H9 (cell line): ENCODE results near the gene CDH13. TPM values are rescaled to one million over a fixed set of nuclear protein-coding genes. Genes with fewer than 3 reads are reported as not detected.

ENCODE experiments used
- DNase-seq: peaks from one replicate; pipeline ENCODE4 v3.0.0-alpha.2; 2017
- H2AFZ ChIP-seq: one replicate; pipeline ENCODE4 v1.6.1; 2013; ENCODE audit warnings: mild to moderate bottlenecking, low read length, control low read depth, moderate library complexity
- H2AK5ac ChIP-seq: 2 replicates; pipeline ENCODE4 v1.6.1; 2013; ENCODE audit warnings: low read length, control low read depth, mixed read lengths; ENCODE audit not compliant: insufficient read length
- H2BK120ac ChIP-seq: one replicate; pipeline ENCODE4 v1.6.1; 2013; ENCODE audit warnings: low read depth, mild to moderate bottlenecking, low read length, control low read depth, inconsistent platforms; ENCODE audit not compliant: poor library complexity, severe bottlenecking
- H2BK12ac ChIP-seq: 2 replicates; pipeline ENCODE4 v1.6.1; 2013; ENCODE audit warnings: low read length, control low read depth, mixed read lengths, low read depth; ENCODE audit not compliant: insufficient read length
- H2BK15ac ChIP-seq: 2 replicates; pipeline ENCODE4 v1.6.1; 2013; ENCODE audit warnings: low read depth, low read length, control low read depth
- H2BK20ac ChIP-seq: one replicate; pipeline ENCODE4 v1.6.1; 2013; ENCODE audit warnings: low read depth, mild to moderate bottlenecking, low read length, control low read depth, inconsistent platforms; ENCODE audit not compliant: poor library complexity, severe bottlenecking
- H2BK5ac ChIP-seq: 2 replicates; pipeline ENCODE4 v1.6.1; 2013; ENCODE audit warnings: low read length, control low read depth, mixed read lengths; ENCODE audit not compliant: insufficient read length
- H3K14ac ChIP-seq: 2 replicates; pipeline ENCODE4 v1.6.1; 2013; ENCODE audit warnings: low read length, control low read depth; ENCODE audit not compliant: insufficient read depth
- H3K18ac ChIP-seq: 2 replicates; pipeline ENCODE4 v1.6.1; 2013; ENCODE audit warnings: low read depth, mild to moderate bottlenecking, mixed read lengths, low read length, control low read depth; ENCODE audit not compliant: insufficient read length
- H3K23ac ChIP-seq: 2 replicates; pipeline ENCODE4 v1.6.1; 2013; ENCODE audit warnings: low read length, control low read depth, mixed read lengths, low read depth; ENCODE audit not compliant: insufficient read length
- H3K23me2 ChIP-seq: 2 replicates; pipeline ENCODE4 v1.6.1; 2013; ENCODE audit warnings: low read depth, mild to moderate bottlenecking, mixed read lengths, low read length, control low read depth; ENCODE audit not compliant: insufficient read length, poor library complexity, severe bottlenecking
- H3K27ac ChIP-seq: 2 replicates; pipeline ENCODE4 v1.5.1; 2013; ENCODE audit warnings: low read length, control low read depth, mixed read lengths, low read depth; ENCODE audit not compliant: insufficient read length
- H3K27me3 ChIP-seq: 2 replicates; pipeline ENCODE4 v1.6.1; 2013; ENCODE audit warnings: low read length, control low read depth, inconsistent platforms; ENCODE audit not compliant: insufficient read depth
- H3K4ac ChIP-seq: 2 replicates; pipeline ENCODE4 v1.6.1; 2013; ENCODE audit warnings: low read depth, mild to moderate bottlenecking, control low read depth, inconsistent platforms, low read length, moderate library complexity
- H3K4me1 ChIP-seq: 2 replicates; pipeline ENCODE4 v1.6.1; 2013; ENCODE audit warnings: low read length, control low read depth, inconsistent platforms; ENCODE audit not compliant: insufficient read depth
- H3K4me2 ChIP-seq: 2 replicates; pipeline ENCODE4 v1.6.1; 2013; ENCODE audit warnings: low read length, control low read depth, mixed read lengths; ENCODE audit not compliant: insufficient read length, insufficient read depth
- H3K56ac ChIP-seq: 2 replicates; pipeline ENCODE4 v1.6.1; 2013; ENCODE audit warnings: low read depth, mild to moderate bottlenecking, mixed read lengths, low read length, control low read depth; ENCODE audit not compliant: insufficient read length
- H3K79me1 ChIP-seq: 2 replicates; pipeline ENCODE4 v1.6.1; 2013; ENCODE audit warnings: low read depth, mild to moderate bottlenecking, moderate library complexity, low read length, control low read depth, inconsistent platforms; ENCODE audit not compliant: insufficient read depth, poor library complexity, severe bottlenecking
- H3K79me2 ChIP-seq: 2 replicates; pipeline ENCODE4 v1.6.1; 2013; ENCODE audit warnings: low read length, control low read depth, inconsistent platforms; ENCODE audit not compliant: insufficient read depth
- H3K9ac ChIP-seq: 2 replicates; pipeline ENCODE4 v1.6.1; 2013; ENCODE audit warnings: low read length, control low read depth, mixed read lengths; ENCODE audit not compliant: insufficient read length; ENCODE audit errors: extremely low read depth
- H3K9me3 ChIP-seq: one replicate; pipeline ENCODE4 v1.6.1; 2013; ENCODE audit warnings: low read depth, low read length, inconsistent platforms; ENCODE audit not compliant: control insufficient read depth
- H3T11ph ChIP-seq: one replicate; pipeline ENCODE4 v1.6.1; 2013; ENCODE audit warnings: mild to moderate bottlenecking, low read length, control low read depth, inconsistent platforms
- H4K20me1 ChIP-seq: one replicate; pipeline ENCODE4 v1.6.1; 2013; ENCODE audit not compliant: control insufficient read depth, insufficient read length, insufficient read depth
- H4K5ac ChIP-seq: 2 replicates; pipeline ENCODE4 v1.6.1; 2013; ENCODE audit warnings: low read depth, mild to moderate bottlenecking, mixed read lengths, low read length, control low read depth; ENCODE audit not compliant: insufficient read length
- H4K8ac ChIP-seq: replicated peaks from 2 replicates; pipeline ENCODE4 v1.6.1; 2013; ENCODE audit warnings: low read length, control low read depth, mixed read lengths, low read depth; ENCODE audit not compliant: insufficient read length
- H4K91ac ChIP-seq: 2 replicates; pipeline ENCODE4 v1.6.1; 2013; ENCODE audit warnings: low read depth, mild to moderate bottlenecking, moderate library complexity, mixed read lengths, low read length, control low read depth; ENCODE audit not compliant: insufficient read length
- H3K27ac Mint-ChIP-seq, 3 experiments: 2 replicates in 2 of 3; 3 replicates in 1 of 3; pipeline ENCODE4 v1.8.0; 2020 to 2021; ENCODE audit warnings: mixed read lengths in 3 of 3, mild to moderate bottlenecking in 1 of 3, moderate library complexity in 1 of 3
- H3K27me3 Mint-ChIP-seq: 2 replicates; pipeline ENCODE4 v1.8.0; 2021; ENCODE audit warnings: low read depth, mild to moderate bottlenecking, moderate library complexity, mixed read lengths
- H3K36me3 Mint-ChIP-seq, 3 experiments: 2 replicates in 2 of 3; 3 replicates in 1 of 3; pipeline ENCODE4 v1.8.0; 2020 to 2021; ENCODE audit warnings: low read depth in 3 of 3, mixed read lengths in 3 of 3; ENCODE audit not compliant: insufficient read depth in 1 of 3
- H3K4me1 Mint-ChIP-seq, 2 experiments: 2 replicates each; pipeline ENCODE4 v1.8.0; 2020; ENCODE audit warnings: mixed read lengths in 2 of 2
- H3K4me3 Mint-ChIP-seq, 2 experiments: 2 replicates in 1 of 2; 3 replicates in 1 of 2; pipeline ENCODE4 v1.8.0; 2020 to 2021; ENCODE audit warnings: mild to moderate bottlenecking in 2 of 2, mixed read lengths in 2 of 2, moderate library complexity in 1 of 2
- H3K9me3 Mint-ChIP-seq, 2 experiments: 2 replicates in 1 of 2; 3 replicates in 1 of 2; pipeline ENCODE4 v1.8.0; 2020; ENCODE audit warnings: mild to moderate bottlenecking in 2 of 2, mixed read lengths in 2 of 2, moderate library complexity in 1 of 2
- CTCF ChIP-seq: fragments of 200-600 bp; sonication (generic); conservative IDR thresholded peaks from 3 replicates; pipeline ENCODE4 v1.8.0; 2021; ENCODE audit warnings: antibody characterized with exemption, mild to moderate bottlenecking
- WGBS: extraction: QIAGEN DNeasy Blood & Tissue Kit; methylation state at CpG from one replicate; pipeline ENCODE4 v1.1.7; 2013; ENCODE audit warnings: missing lambda C conversion rate, low lambda C conversion rate, mixed read lengths; ENCODE audit not compliant: insufficient read length; ENCODE audit errors: extremely low coverage; 5-methylcytosine and 5-hydroxymethylcytosine counted together
- total RNA-seq: library from RNA; stranded (reverse); gene quantifications from 2 replicates; pipeline ENCODE4 v1.2.1, GENCODE V29; 2021

The CDH13 gene
- total RNA-seq, 1 experiment from 2014 or later, result 1.5 TPM

GRCh38 chr16:83115491-83116232 is 488.9 kb downstream of the CDH13 start:
- Histone ChIP-seq H4K5ac (no peak overlapping the region), H3K27ac (no peak overlapping the region), H3T11ph (no peak overlapping the region), H4K91ac (no peak overlapping the region), H3K4ac (no peak overlapping the region), H2BK120ac (no peak overlapping the region), H3K9me3 (no peaks in the 10 kb centered on the region), H3K79me2 (no peaks in the 10 kb centered on the region), H2BK12ac (no peak overlapping the region), H4K8ac (no peak overlapping the region), H2BK20ac (no peak overlapping the region), H3K27me3 (no peaks in the 10 kb centered on the region), H2AK5ac (no peak overlapping the region), H3K14ac (no peak overlapping the region), H3K18ac (no peak overlapping the region), H3K79me1 (no peaks in the 10 kb centered on the region), H2BK15ac (no peak overlapping the region), H3K9ac (no peak overlapping the region), H3K23me2 (no peaks in the 10 kb centered on the region), H3K4me1 (peaks cover 11% of the 10 kb centered on the region; the same call in 1 of the 2 replicates), H3K23ac (no peak overlapping the region), H3K4me2 (no peak overlapping the region), H2BK5ac (no peak overlapping the region), H4K20me1 (no peaks in the 10 kb centered on the region), H3K56ac (no peak overlapping the region), H2AFZ (no peak overlapping the region)
- Mint-ChIP-seq H3K4me3 (no peak overlapping the region), H3K27me3 (peaks cover 2% of the 10 kb centered on the region), H3K4me1 (peaks cover 35 to 36% of the 10 kb centered on the region in 2 experiments), H3K9me3 (no peaks in the 10 kb centered on the region), H3K27ac (no peak overlapping the region), H3K36me3 (no peaks in the 10 kb centered on the region)
- no peak for TF ChIP-seq CTCF
- DNase-seq, result no peak
- WGBS, result no CpG with 5 or more reads among the region's 10 CpGs
